HG03159 (cell line): Measurements from ENCODE around the gene GPALPP1.
"Not testable (repeated sequence)": the region's sequence is repeated elsewhere in the genome, so short reads cannot be mapped to it uniquely, and the experiment has no call there.

Experiments
- ATAC-seq: cut with Tn5 transposase; IDR thresholded peaks from one replicate; pipeline ENCODE4 v1.9.1; 2021; ENCODE audit warnings: mild to moderate bottlenecking, moderate library complexity; ENCODE audit not compliant: unreplicated experiment

GPALPP1 gene

GRCh38 chr13:45004096-45004495 lies 14.8 kb downstream of the GPALPP1 start:
- no peak for ATAC-seq

- ATAC-seq = no peak
Observed at GRCh38 chr13:45007225-45007624, 17.9 kb downstream of the GPALPP1 start.

GRCh38 chr13:45007823-45008222 lies 18.5 kb downstream of the GPALPP1 start:
- ATAC-seq = no peak

GRCh38 chr13:45011198-45011597 lies 21.9 kb downstream of the GPALPP1 start:
- no peak for ATAC-seq

- ATAC-seq = no peak
Observed at GRCh38 chr13:45015300-45015699, 26.0 kb downstream of the GPALPP1 start.

- ATAC-seq = no peak
Observed at GRCh38 chr13:45016792-45017425, 27.6 kb downstream of the GPALPP1 start.

- ATAC-seq = not testable (repeated sequence)
Observed at GRCh38 chr13:45019981-45020380, 30.6 kb downstream of the GPALPP1 start.

- ATAC-seq = no peak
Observed at GRCh38 chr13:45021250-45021649, 31.9 kb downstream of the GPALPP1 start.

GRCh38 chr13:45024847-45025246 lies 35.5 kb downstream of the GPALPP1 start:
- ATAC-seq = no peak

- ATAC-seq = no peak
Observed at GRCh38 chr13:45034342-45034741, 45.0 kb downstream of the GPALPP1 start.

- ATAC-seq = no peak
Observed at GRCh38 chr13:45036206-45036605, 46.9 kb downstream of the GPALPP1 start.

- ATAC-seq = no peak
Observed at GRCh38 chr13:45040173-45040572, 50.8 kb downstream of the GPALPP1 start.

GRCh38 chr13:45040622-45041021 lies 51.3 kb downstream of the GPALPP1 start:
- no peak for ATAC-seq

- no peak for ATAC-seq
Observed at GRCh38 chr13:45042539-45042938, 53.2 kb downstream of the GPALPP1 start.

GRCh38 chr13:45046445-45046844 lies 57.1 kb downstream of the GPALPP1 start:
- no peak for ATAC-seq

GRCh38 chr13:45047394-45048310 lies 58.3 kb downstream of the GPALPP1 start:
- no peak for ATAC-seq

GRCh38 chr13:45048890-45049407 lies 59.6 kb downstream of the GPALPP1 start:
- ATAC-seq = no peak

GRCh38 chr13:45049478-45049877 lies 60.1 kb downstream of the GPALPP1 start:
- no peak for ATAC-seq

- no peak for ATAC-seq
Observed at GRCh38 chr13:45051315-45051714, 62.0 kb downstream of the GPALPP1 start.

GRCh38 chr13:45055198-45055901 lies 66.0 kb downstream of the GPALPP1 start:
- no peak for ATAC-seq

GRCh38 chr13:45055902-45056648 lies 66.7 kb downstream of the GPALPP1 start:
- no peak for ATAC-seq
